Gastroesophageal sphincter (tissue), 4 donors: ENCODE results near the gene STARD8. TPM values are rescaled to one million over a fixed set of nuclear protein-coding genes. Genes with fewer than 3 reads are reported as not detected.

Experiments used
- ATAC-seq: fragments of 150-250 bp; one replicate; pipeline ENCODE4 v1.9.1; 2016; ENCODE audit warnings: mild to moderate bottlenecking, moderate library complexity
- H3K27ac ChIP-seq, 4 donors: fragments of 200-600 bp; sonication (generic) in 3 of 4; 1 replicate in 3 of 4; 2 replicates in 1 of 4; pipeline ENCODE4 v1.5.1; 2016 to 2019
- H3K27me3 ChIP-seq: fragments of 200-600 bp; sonication (generic); one replicate; pipeline ENCODE4 v1.5.1; 2019
- H3K36me3 ChIP-seq, 2 donors: fragments of 200-600 bp; sonication (generic); one replicate each; pipeline ENCODE4 v1.5.1; 2019; ENCODE audit warnings: control low read depth in 1 of 2
- H3K4me1 ChIP-seq, 3 donors: fragments of 200-600 bp; sonication (generic); 1 replicate in 2 of 3; 2 replicates in 1 of 3; pipeline ENCODE4 v1.5.1; 2016 to 2019; ENCODE audit warnings: control low read depth in 2 of 3
- H3K4me3 ChIP-seq, 2 donors: fragments of 200-600 bp; sonication (generic); one replicate each; pipeline ENCODE4 v1.5.1; 2019; ENCODE audit warnings: mild to moderate bottlenecking in 1 of 2, moderate library complexity in 1 of 2
- H3K9me3 ChIP-seq, 3 donors: fragments of 200-600 bp; sonication (generic); one replicate each; pipeline ENCODE4 v1.5.1; 2017 to 2019; ENCODE audit warnings: control low read depth in 2 of 3
- CTCF ChIP-seq, 4 experiments: fragments of 200-600 bp in 2 of 4; fragments of 450-650 bp in 2 of 4; sonication (generic) in 1 of 4; IDR thresholded peaks; one replicate each; pipeline ENCODE4 v1.5.1; 2017 to 2019; ENCODE audit warnings: antibody characterized with exemption in 4 of 4, mild to moderate bottlenecking in 2 of 4, moderate library complexity in 2 of 4
- EP300 ChIP-seq: sonication (generic); formaldehyde crosslinking; IDR thresholded peaks from one replicate; pipeline ENCODE4 v1.6.1; 2017; ENCODE audit warnings: antibody characterized with exemption, mild to moderate bottlenecking
- POLR2A ChIP-seq, 2 donors: fragments of 450-650 bp; IDR thresholded peaks; one replicate each; pipeline ENCODE4 v1.6.1; 2017; ENCODE audit warnings: antibody characterized with exemption in 2 of 2, mild to moderate bottlenecking in 2 of 2, moderate library complexity in 1 of 2
- POLR2AphosphoS5 ChIP-seq: sonication (generic); formaldehyde crosslinking; IDR thresholded peaks from one replicate; pipeline ENCODE4 v1.6.1; 2017; ENCODE audit warnings: antibody characterized with exemption
- WGBS, 2 donors: methylation state at CpG; one replicate each; pipeline ENCODE4 v1.1.5; 2018; ENCODE audit warnings: low coverage in 1 of 2; 5-methylcytosine and 5-hydroxymethylcytosine counted together
- total RNA-seq, 4 donors: library from RNA; depleted of rRNA; stranded (reverse); fragments of >200 nt; gene quantifications; one replicate each; pipeline ENCODE4 v1.1.0, GENCODE V29; 2016

Gene STARD8
- total RNA-seq, 4 donors from 2014 or later: 8.9 to 15.8 (median 10.8) TPM

- 19% methylated on average over 4 of the region's 81 CpGs; no CpG with 5 or more reads in 1 of the 2 donors for WGBS, 2 donors
- ATAC-seq: peak; percentile 88
- TF ChIP-seq POLR2A (IDR thresholded peaks at IDR 0.05): peak; percentile 56 to 59
- no peak for TF ChIP-seq CTCF (IDR thresholded peaks at IDR 0.05)
- TF ChIP-seq EP300: no peak
- TF ChIP-seq POLR2AphosphoS5: peak; percentile 54
Measured at GRCh38 chrX:68693481-68694434, 46.3 kb downstream of the STARD8 start.

DNA sequence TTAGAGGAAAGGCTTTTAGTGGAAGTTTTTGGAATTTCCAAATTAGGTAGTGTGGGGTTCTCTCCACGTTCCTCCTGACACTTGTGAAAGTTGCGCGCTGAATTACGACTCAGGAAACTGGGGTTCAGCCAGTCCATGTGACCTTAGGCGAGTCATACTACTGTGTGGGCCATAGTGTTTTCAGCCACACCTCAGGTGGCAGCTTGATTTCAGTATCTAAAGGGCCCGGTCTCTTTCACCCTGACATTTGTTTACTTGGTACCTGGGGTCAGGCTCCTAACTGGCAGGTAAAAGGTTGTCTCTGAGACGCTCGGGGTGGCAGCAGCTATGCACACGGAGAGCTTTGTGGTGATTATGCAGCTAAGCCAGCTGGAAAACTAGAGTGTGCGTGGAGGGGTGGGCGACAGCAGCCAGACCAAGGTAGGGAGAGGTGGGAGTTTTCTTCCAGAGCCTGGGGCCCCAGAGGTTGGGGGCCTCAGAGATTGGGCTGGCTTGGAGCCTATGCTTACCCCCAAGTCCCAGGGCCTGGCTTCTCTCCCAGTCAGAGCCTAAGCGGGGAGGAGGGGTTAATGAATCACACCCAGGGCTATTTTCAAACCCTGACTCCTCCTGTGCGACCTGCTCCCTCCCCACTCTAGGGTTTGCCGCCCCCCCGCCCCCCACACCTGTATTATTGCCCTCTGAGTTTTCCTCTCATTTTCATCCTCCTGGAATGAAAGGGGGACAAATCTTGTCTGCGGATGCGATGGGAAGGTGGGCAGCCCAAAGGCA lies 47.2 kb downstream of the STARD8 start:
- H3K4me3 ChIP-seq: peak overlapping the region; percentile 60 to 72
- peaks cover 0 to 6% (median 0%) of the 10 kb centered on the region in 3 donors for H3K4me1 ChIP-seq
- TF ChIP-seq CTCF (IDR thresholded peaks at IDR 0.05) (no peak), POLR2A (IDR thresholded peaks at IDR 0.05) (no peak), EP300 (no peak), POLR2AphosphoS5 (no peak)
- H3K9me3 ChIP-seq: no peaks in the 10 kb centered on the region
- no peaks in the 10 kb centered on the region for H3K36me3 ChIP-seq
- H3K27ac ChIP-seq: peak overlapping the region; percentile 13 to 83 (median 72)
- 49 to 50% methylated on average over 1 to 4 of the region's 17 CpGs for WGBS, 2 donors
- ATAC-seq: no peak
- no peaks in the 10 kb centered on the region for H3K27me3 ChIP-seq

More at GRCh38 chrX:68693481-68694434, 46.3 kb downstream of the STARD8 start:
- no peaks in the 10 kb centered on the region for H3K27me3 ChIP-seq
- no peaks in the 10 kb centered on the region for H3K9me3 ChIP-seq
- no peaks in the 10 kb centered on the region for H3K36me3 ChIP-seq
- peaks cover 0 to 6% (median 0%) of the 10 kb centered on the region in 3 donors for H3K4me1 ChIP-seq
- H3K4me3 ChIP-seq: peak overlapping the region; percentile 60 to 72
- peak overlapping the region; percentile 30 to 83 (median 72) for H3K27ac ChIP-seq

DNA sequence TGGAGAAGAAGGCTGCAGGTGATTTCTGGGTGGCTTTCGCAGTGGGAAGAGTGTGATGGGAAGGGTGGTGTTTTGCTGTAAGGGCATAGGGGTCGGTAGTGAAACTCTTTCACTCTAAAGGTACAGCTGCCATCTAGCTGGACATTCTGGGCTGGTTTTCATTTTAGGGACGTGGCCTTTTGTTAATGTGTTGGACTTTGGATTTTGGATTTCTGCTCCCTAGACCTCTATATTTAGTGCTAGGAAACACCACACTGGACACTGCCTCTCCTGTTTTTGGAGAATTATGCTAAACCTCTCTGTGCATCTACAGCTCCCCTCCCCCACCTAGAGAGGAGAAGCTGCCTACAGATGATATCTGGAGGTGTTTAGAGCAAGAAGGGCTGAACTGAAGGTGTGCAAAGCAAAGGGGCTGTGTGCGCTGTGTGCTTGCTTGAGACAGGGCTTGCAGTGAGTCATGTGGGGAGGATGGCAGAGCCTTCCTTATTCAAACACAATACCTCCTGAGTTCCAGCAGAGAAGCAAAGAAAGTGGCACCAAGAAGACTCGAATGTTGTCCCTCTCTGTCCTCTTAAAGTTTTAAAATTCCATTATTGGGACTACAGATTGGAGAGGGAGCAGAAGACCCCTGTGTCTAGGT lies 47.9 kb downstream of the STARD8 start:
- H3K36me3 ChIP-seq: no peaks in the 10 kb centered on the region
- peaks cover 0 to 6% (median 0%) of the 10 kb centered on the region in 3 donors for H3K4me1 ChIP-seq
- ATAC-seq: no peak
- TF ChIP-seq POLR2A (IDR thresholded peaks at IDR 0.05): no peak
- no peak for TF ChIP-seq EP300
- TF ChIP-seq POLR2AphosphoS5: no peak
- no peak for TF ChIP-seq CTCF (IDR thresholded peaks at IDR 0.05)
- H3K27ac ChIP-seq: peak overlapping the region in 2 of 4 donors; percentile 60 to 83
- H3K9me3 ChIP-seq: no peaks in the 10 kb centered on the region
- H3K4me3 ChIP-seq: peak overlapping the region; percentile 60 to 72
- no peaks in the 10 kb centered on the region for H3K27me3 ChIP-seq
- 78 to 84% methylated on average over 3 to 5 of the region's 5 CpGs for WGBS, 2 donors

GRCh38 chrX:68696267-68696990 lies 49.0 kb downstream of the STARD8 start:
- Histone ChIP-seq H3K27me3 (no peaks in the 10 kb centered on the region), H3K27ac (peak overlapping the region in 2 of 4 donors; percentile 24 to 83), H3K4me3 (peak overlapping the region in 1 of 2 donors; percentile 60), H3K4me1 (peaks cover 0 to 6% (median 0%) of the 10 kb centered on the region in 3 donors), H3K36me3 (no peaks in the 10 kb centered on the region), H3K9me3 (no peaks in the 10 kb centered on the region)
- WGBS, 2 donors: 77% methylated on average over 5 of the region's 6 CpGs; no CpG with 5 or more reads in 1 of the 2 donors
- no peak for ATAC-seq
- TF ChIP-seq EP300 (no peak), CTCF (IDR thresholded peaks at IDR 0.05) (no peak), POLR2A (IDR thresholded peaks at IDR 0.05) (no peak), POLR2AphosphoS5 (no peak)
